ENCODE results near the gene GCNT2.

Gene GCNT2

DNA sequence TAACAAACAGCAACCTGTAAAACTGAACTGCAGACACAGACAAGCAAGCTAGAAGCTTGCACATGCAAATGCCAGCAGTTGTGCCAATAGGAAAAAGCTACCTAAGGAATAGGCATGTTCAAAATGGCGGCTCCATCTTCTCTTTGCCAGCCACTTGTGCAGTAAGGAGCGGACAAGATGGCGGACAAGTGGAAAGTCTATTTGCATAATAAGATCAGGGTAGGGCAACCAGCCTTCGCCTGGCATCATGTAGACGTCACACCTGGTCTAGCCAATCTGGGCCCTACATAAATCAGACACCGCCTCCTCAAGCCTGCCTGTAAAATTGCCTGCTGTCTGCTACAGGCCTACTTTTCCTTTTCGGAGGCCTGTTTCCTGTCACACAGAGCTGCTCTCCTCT, 155.3 kb downstream of the GCNT2 start:
- no peak for DNase-seq

DNA sequence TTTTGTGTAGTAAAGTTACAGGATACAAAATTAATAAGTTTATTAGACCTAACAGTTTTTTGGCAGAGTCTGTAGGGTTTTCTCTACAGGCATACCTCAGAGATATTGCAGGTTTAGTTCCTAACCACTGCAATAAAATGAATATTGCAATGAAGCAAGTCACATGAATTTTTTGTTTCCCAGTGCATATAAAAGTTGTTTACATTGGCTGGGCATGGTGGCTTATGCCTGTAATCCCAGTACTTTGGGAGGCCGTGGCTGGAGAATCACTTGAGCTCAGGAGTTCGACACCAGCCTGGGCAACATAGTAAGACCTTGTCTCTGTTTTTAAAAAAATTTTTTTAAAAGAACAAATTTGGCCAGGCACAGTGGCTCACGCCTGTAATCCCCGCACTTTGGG, 157.3 kb downstream of the GCNT2 start:
- DNase-seq = no peak
